GM12865 (cell line): Measurements from ENCODE around the gene SSR3.

Source experiments
- DNase-seq: peaks from one replicate; pipeline ENCODE4 v3.0.0; 2010; ENCODE audit warnings: low read depth
- H3K4me3 ChIP-seq: 2 replicates; pipeline ENCODE4 v1.5.1; 2011; ENCODE audit warnings: mild to moderate bottlenecking, low read depth, low read length, control low read depth
- CTCF ChIP-seq: IDR thresholded peaks from 2 replicates; pipeline ENCODE4 v1.5.1; 2011; ENCODE audit warnings: low read length, control low read depth, low read depth, inconsistent platforms; ENCODE audit not compliant: insufficient read depth; ENCODE audit errors: missing control alignments

SSR3 gene

GRCh38 chr3:156525808-156526207, 29.1 kb downstream of the SSR3 start:
- DNase-seq = no peak
- no peak for TF ChIP-seq CTCF

GRCh38 chr3:156522673-156523072, 32.2 kb downstream of the SSR3 start:
- no peak for DNase-seq
- TF ChIP-seq CTCF = no peak
- no peak overlapping the region for H3K4me3 ChIP-seq

More at GRCh38 chr3:156525808-156526207, 29.1 kb downstream of the SSR3 start:
- H3K4me3 ChIP-seq = no peak overlapping the region

GRCh38 chr3:156519758-156520162, 35.2 kb downstream of the SSR3 start:
- no peak for TF ChIP-seq CTCF
- no peak overlapping the region for H3K4me3 ChIP-seq
- peak; percentile 24 for DNase-seq

GRCh38 chr3:156518726-156519125, 36.2 kb downstream of the SSR3 start:
- no peak overlapping the region for H3K4me3 ChIP-seq
- DNase-seq = no peak
- no peak for TF ChIP-seq CTCF

- H3K4me3 ChIP-seq = no peak overlapping the region
- no peak for DNase-seq
- TF ChIP-seq CTCF = no peak
These were observed 38.0 kb downstream of the SSR3 start for GRCh38 chr3:156516961-156517360.

- DNase-seq = no peak
- no peak for TF ChIP-seq CTCF
- H3K4me3 ChIP-seq = no peak overlapping the region
These were observed 38.6 kb downstream of the SSR3 start for GRCh38 chr3:156516284-156516683.

- H3K4me3 ChIP-seq = no peak overlapping the region
- no peak for TF ChIP-seq CTCF
- no peak for DNase-seq
These were observed 41.3 kb downstream of the SSR3 start for GRCh38 chr3:156513619-156514018.
